Vagina (tissue), 2 donors: Measurements from ENCODE around the gene ZBED1.

Source experiments
- CTCF ChIP-seq, 3 experiments: fragments of 450-650 bp in 2 of 3; fragments of 200-600 bp in 1 of 3; sonication (generic) in 1 of 3; IDR thresholded peaks; one replicate each; pipeline ENCODE4 v1.5.1; 2017 to 2019; ENCODE audit warnings: antibody characterized with exemption in 3 of 3, mild to moderate bottlenecking in 2 of 3, moderate library complexity in 2 of 3
- POLR2A ChIP-seq, 2 donors: fragments of 450-650 bp; IDR thresholded peaks; one replicate each; pipeline ENCODE4 v1.6.1; 2017; ENCODE audit warnings: antibody characterized with exemption in 2 of 2, mild to moderate bottlenecking in 2 of 2, moderate library complexity in 2 of 2
- POLR2AphosphoS5 ChIP-seq, 2 donors: sonication (generic); formaldehyde crosslinking; IDR thresholded peaks; one replicate each; pipeline ENCODE4 v1.9.0; 2017; ENCODE audit warnings: antibody characterized with exemption in 2 of 2, mild to moderate bottlenecking in 2 of 2, low read depth in 1 of 2; ENCODE audit not compliant: insufficient read depth in 1 of 2

GRCh38 chrX:2485789-2486345, 14.9 kb downstream of the ZBED1 start:
- TF ChIP-seq POLR2A (IDR thresholded peaks at IDR 0.05) (no peak), POLR2AphosphoS5 (IDR thresholded peaks at IDR 0.05; ENCODE audit: insufficient read depth in 1 of 2, low read depth in 1 of 2) (no peak), CTCF (IDR thresholded peaks at IDR 0.05) (no peak)
